Effector CD8-positive, alpha-beta T cell (primary cell): ENCODE data around the gene MAGOH.
"Not testable (repeated sequence)": the region's sequence is repeated elsewhere in the genome, so short reads cannot be mapped to it uniquely, and the experiment has no call there.

Experiments used
- DNase-seq: peaks from one replicate; lab custom pipeline; 2025; lab: John Stamatoyannopoulos, UW
- total RNA-seq, 4 experiments: gene quantifications; one replicate each; lab custom pipeline; 2026; lab: John Stamatoyannopoulos, UW

Gene MAGOH
- 16.7 to 19.7 (median 18.5) reads per million in 4 experiments for total RNA-seq

- DNase-seq: peak; percentile 89
These were observed at the start of gene MAGOH for GRCh38 chr1:53238197-53239155. Gene MAGOH, minus strand, starts transcription at chr1:53238518. Its CDS starts 70 bp downstream, at chr1:53238448.

GRCh38 chr1:53286955-53287354, 48.6 kb upstream of the MAGOH start:
- no peak for DNase-seq

GRCh38 chr1:53285969-53286760, 47.8 kb upstream of the MAGOH start:
- DNase-seq: no peak

- no peak for DNase-seq
These were observed 47.2 kb upstream of the MAGOH start for GRCh38 chr1:53285546-53285945.

- DNase-seq: no peak
These were observed 46.1 kb upstream of the MAGOH start for GRCh38 chr1:53284224-53285020.

- DNase-seq: not testable (repeated sequence)
These were observed 44.8 kb upstream of the MAGOH start for GRCh38 chr1:53283156-53283555.

- DNase-seq: no peak
These were observed 42.8 kb upstream of the MAGOH start for GRCh38 chr1:53281133-53281532.

- no peak for DNase-seq
These were observed 42.2 kb upstream of the MAGOH start for GRCh38 chr1:53280496-53280895.

GRCh38 chr1:53279296-53280200, 41.2 kb upstream of the MAGOH start:
- no peak for DNase-seq

- DNase-seq: peak; percentile 53
These were observed 40.0 kb upstream of the MAGOH start for GRCh38 chr1:53278298-53278725.

- DNase-seq: no peak
These were observed 39.0 kb upstream of the MAGOH start for GRCh38 chr1:53277326-53277725.

GRCh38 chr1:53276902-53277281, 38.6 kb upstream of the MAGOH start:
- no peak for DNase-seq

GRCh38 chr1:53276153-53276901, 38.0 kb upstream of the MAGOH start:
- no peak for DNase-seq

- no peak for DNase-seq
These were observed 37.2 kb upstream of the MAGOH start for GRCh38 chr1:53275566-53275965.

GRCh38 chr1:53274541-53275185, 36.3 kb upstream of the MAGOH start:
- DNase-seq: no peak

- DNase-seq: no peak
These were observed 35.7 kb upstream of the MAGOH start for GRCh38 chr1:53274026-53274425.

- DNase-seq: no peak
These were observed 35.2 kb upstream of the MAGOH start for GRCh38 chr1:53273526-53273925.

GRCh38 chr1:53272349-53272748, 34.0 kb upstream of the MAGOH start:
- DNase-seq: no peak

GRCh38 chr1:53271446-53272090, 33.2 kb upstream of the MAGOH start:
- no peak for DNase-seq
